ENCODE data around the gene HMCN1. TPM values are rescaled to one million over a fixed set of nuclear protein-coding genes. Genes with fewer than 3 reads are reported as not detected.
A peak's percentile ranks its signal among the peaks of the same experiment; 100 is the strongest.

HMCN1 gene
- total RNA-seq, 1 donor from 2014 or later, result 22.2 TPM

DNA sequence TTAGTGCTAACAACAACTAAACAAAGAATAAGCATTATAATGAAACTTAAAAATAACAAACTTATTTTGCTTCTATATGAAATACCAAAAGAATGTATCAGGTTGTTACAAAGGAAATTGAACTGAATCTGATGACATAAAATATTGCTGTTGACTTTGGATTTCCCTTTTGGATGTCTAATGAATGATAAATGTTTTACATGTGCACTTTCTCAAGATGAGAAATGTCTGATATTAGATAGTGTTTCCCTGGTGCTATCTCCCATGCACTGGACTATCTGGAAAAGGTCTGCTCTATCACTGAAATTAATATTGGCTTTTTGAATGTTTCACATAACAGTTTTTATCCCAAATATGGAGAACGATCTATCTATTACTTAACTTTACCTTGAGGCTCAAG is 179.9 kb downstream of the HMCN1 start:
- H3K9me3 Mint-ChIP-seq (ENCODE audit: unreplicated experiment), result no peaks in the 10 kb centered on the region
- H3K4me3 Mint-ChIP-seq (ENCODE audit: unreplicated experiment), result no peak overlapping the region
- no peaks in the 10 kb centered on the region for H3K27me3 Mint-ChIP-seq (ENCODE audit: unreplicated experiment)
- no peak for DNase-seq (ENCODE audit: low spot score)
- H3K27ac Mint-ChIP-seq (ENCODE audit: unreplicated experiment), result no peak overlapping the region
- TF ChIP-seq, protein P1, sequence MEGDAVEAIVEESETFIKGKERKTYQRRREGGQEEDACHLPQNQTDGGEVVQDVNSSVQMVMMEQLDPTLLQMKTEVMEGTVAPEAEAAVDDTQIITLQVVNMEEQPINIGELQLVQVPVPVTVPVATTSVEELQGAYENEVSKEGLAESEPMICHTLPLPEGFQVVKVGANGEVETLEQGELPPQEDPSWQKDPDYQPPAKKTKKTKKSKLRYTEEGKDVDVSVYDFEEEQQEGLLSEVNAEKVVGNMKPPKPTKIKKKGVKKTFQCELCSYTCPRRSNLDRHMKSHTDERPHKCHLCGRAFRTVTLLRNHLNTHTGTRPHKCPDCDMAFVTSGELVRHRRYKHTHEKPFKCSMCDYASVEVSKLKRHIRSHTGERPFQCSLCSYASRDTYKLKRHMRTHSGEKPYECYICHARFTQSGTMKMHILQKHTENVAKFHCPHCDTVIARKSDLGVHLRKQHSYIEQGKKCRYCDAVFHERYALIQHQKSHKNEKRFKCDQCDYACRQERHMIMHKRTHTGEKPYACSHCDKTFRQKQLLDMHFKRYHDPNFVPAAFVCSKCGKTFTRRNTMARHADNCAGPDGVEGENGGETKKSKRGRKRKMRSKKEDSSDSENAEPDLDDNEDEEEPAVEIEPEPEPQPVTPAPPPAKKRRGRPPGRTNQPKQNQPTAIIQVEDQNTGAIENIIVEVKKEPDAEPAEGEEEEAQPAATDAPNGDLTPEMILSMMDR (IDR thresholded peaks at IDR 0.05; ENCODE audit: unreplicated experiment), result no peak
- peaks cover 22% of the 10 kb centered on the region for H3K4me1 Mint-ChIP-seq (ENCODE audit: unreplicated experiment)
- H3K36me3 Mint-ChIP-seq (ENCODE audit: low read depth, unreplicated experiment), result no peaks in the 10 kb centered on the region

DNA sequence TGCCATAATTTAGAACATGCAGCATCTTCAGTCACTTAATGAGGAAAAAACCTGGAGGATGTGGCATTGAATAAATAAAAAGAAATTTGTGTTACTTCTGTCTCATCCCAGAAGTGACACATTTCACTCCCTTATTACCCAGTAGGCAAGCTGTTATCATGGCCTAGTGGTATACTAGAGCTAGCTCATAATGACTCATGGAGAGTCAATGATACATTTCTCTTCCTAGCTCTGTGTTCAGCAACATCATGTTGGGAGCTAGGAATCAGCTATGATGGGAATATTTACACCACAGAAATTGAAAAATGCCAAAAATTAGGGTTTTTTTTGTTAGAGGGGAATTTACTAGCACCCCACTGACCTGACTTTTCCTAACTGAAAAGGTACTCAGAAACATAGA is 182.7 kb downstream of the HMCN1 start:
- no peaks in the 10 kb centered on the region for H3K36me3 Mint-ChIP-seq (ENCODE audit: low read depth, unreplicated experiment)
- TF ChIP-seq, protein P1 (IDR thresholded peaks at IDR 0.05; ENCODE audit: unreplicated experiment), result no peak
- no peak overlapping the region for H3K27ac Mint-ChIP-seq (ENCODE audit: unreplicated experiment)
- no peak overlapping the region for H3K4me3 Mint-ChIP-seq (ENCODE audit: unreplicated experiment)
- no peaks in the 10 kb centered on the region for H3K27me3 Mint-ChIP-seq (ENCODE audit: unreplicated experiment)
- no peaks in the 10 kb centered on the region for H3K9me3 Mint-ChIP-seq (ENCODE audit: unreplicated experiment)
- H3K4me1 Mint-ChIP-seq (ENCODE audit: unreplicated experiment), result peaks cover 18% of the 10 kb centered on the region
- DNase-seq (ENCODE audit: low spot score), result no peak

DNA sequence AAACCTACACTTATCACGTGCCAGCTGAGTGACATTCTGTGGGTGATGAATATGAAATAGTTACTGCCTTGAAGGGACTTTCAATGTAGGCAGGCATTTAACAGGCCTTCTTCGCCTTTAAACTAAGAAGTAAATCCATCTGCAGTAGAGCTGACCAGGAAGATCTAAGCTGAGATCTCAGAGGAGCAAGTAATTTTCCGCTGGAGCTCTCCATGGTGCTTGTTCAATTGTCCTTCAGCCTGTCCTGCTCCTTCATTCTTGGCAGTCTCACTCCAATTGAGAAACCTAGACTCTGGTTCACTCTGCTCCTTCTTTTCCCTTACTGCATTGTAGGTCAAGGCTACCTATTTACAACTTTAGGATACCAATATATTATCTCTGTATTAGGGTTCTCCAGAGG is 183.5 kb downstream of the HMCN1 start:
- TF ChIP-seq, protein P1 (IDR thresholded peaks at IDR 0.05; ENCODE audit: unreplicated experiment), result no peak
- Mint-ChIP-seq H3K4me1 (ENCODE audit: unreplicated experiment) (peaks cover 10% of the 10 kb centered on the region), H3K36me3 (ENCODE audit: low read depth, unreplicated experiment) (no peaks in the 10 kb centered on the region), H3K9me3 (ENCODE audit: unreplicated experiment) (no peaks in the 10 kb centered on the region), H3K4me3 (ENCODE audit: unreplicated experiment) (no peak overlapping the region), H3K27ac (ENCODE audit: unreplicated experiment) (no peak overlapping the region), H3K27me3 (ENCODE audit: unreplicated experiment) (no peaks in the 10 kb centered on the region)
- peak; percentile 51 for DNase-seq (ENCODE audit: low spot score)

DNA sequence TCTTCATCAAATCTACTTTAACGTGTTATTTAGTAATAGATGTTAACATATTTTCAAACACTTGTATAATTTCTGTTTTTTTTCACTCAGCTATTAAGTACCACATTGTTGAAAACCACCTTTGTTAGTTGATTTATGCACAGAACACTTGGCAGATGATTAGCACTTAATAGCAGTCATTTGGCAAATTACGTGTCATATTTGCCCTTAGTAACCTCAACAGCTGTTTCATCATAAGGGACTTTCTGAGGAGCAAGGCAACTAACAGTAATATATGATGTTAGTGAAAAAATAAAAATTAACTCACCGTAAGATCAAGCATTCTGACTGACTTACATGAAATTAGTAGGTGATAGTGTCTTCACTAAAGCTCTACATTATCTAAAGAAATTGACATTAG is 186.4 kb downstream of the HMCN1 start:
- H3K4me3 Mint-ChIP-seq (ENCODE audit: unreplicated experiment), result no peak overlapping the region
- H3K4me1 Mint-ChIP-seq (ENCODE audit: unreplicated experiment), result no peaks in the 10 kb centered on the region
- no peak overlapping the region for H3K27ac Mint-ChIP-seq (ENCODE audit: unreplicated experiment)
- DNase-seq (ENCODE audit: low spot score), result no peak
- TF ChIP-seq, protein P1 (IDR thresholded peaks at IDR 0.05; ENCODE audit: unreplicated experiment), result no peak
- no peaks in the 10 kb centered on the region for H3K27me3 Mint-ChIP-seq (ENCODE audit: unreplicated experiment)
- no peaks in the 10 kb centered on the region for H3K9me3 Mint-ChIP-seq (ENCODE audit: unreplicated experiment)
- no peaks in the 10 kb centered on the region for H3K36me3 Mint-ChIP-seq (ENCODE audit: low read depth, unreplicated experiment)

DNA sequence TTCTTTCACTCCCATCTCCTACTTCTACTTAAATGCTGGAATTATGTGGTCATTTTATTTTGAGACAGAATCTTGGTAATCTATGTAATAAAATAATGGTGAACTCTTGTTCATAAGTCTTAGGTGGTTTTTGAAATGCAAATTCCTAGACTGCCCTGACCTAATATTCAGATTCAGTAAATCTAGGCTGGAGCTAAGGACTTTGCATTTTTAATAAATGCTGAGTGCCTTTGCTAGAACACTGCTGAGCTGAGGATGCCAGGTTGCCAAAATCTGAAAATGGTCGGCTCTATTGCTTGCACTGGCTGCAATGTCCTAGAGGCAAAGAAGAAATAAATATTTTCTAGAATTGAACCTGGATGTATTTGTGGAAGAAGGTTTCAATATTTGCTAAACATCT is 187.4 kb downstream of the HMCN1 start:
- Mint-ChIP-seq H3K4me3 (ENCODE audit: unreplicated experiment) (no peak overlapping the region), H3K9me3 (ENCODE audit: unreplicated experiment) (no peaks in the 10 kb centered on the region), H3K27ac (ENCODE audit: unreplicated experiment) (no peak overlapping the region), H3K27me3 (ENCODE audit: unreplicated experiment) (no peaks in the 10 kb centered on the region), H3K4me1 (ENCODE audit: unreplicated experiment) (no peaks in the 10 kb centered on the region), H3K36me3 (ENCODE audit: low read depth, unreplicated experiment) (no peaks in the 10 kb centered on the region)
- DNase-seq (ENCODE audit: low spot score), result no peak
- TF ChIP-seq, protein P1 (IDR thresholded peaks at IDR 0.05; ENCODE audit: unreplicated experiment), result no peak

Measured in endothelial cell (in vitro differentiated cells).